ENCODE measurements around the gene POSTN.

The POSTN gene

GRCh38 chr13:37598597-37598996, at the start of gene POSTN:
TSS of gene POSTN (minus strand) at chr13:37598768. CDS start at chr13:37598726, 42 bp downstream.
- Mint-ChIP-seq H3K4me1 (no peaks in the 10 kb centered on the region), H3K27ac (no peak within 1 kb of the TSS), H3K36me3 (no peaks in the 10 kb centered on the region), H3K9me3 (no peaks in the 10 kb centered on the region), H3K27me3 (no peaks in the 10 kb centered on the region), H3K4me3 (no peak within 1 kb of the TSS)

GRCh38 chr13:37647031-37647650, 48.6 kb upstream of the POSTN start:
- H3K27ac Mint-ChIP-seq: no peak overlapping the region
- no peak overlapping the region for H3K4me3 Mint-ChIP-seq
- peaks cover 4% of the 10 kb centered on the region for H3K9me3 Mint-ChIP-seq
- H3K4me1 Mint-ChIP-seq: no peaks in the 10 kb centered on the region
- no peaks in the 10 kb centered on the region for H3K36me3 Mint-ChIP-seq
- no peaks in the 10 kb centered on the region for H3K27me3 Mint-ChIP-seq

GRCh38 chr13:37646531-37646930, 48.0 kb upstream of the POSTN start:
- no peaks in the 10 kb centered on the region for H3K4me1 Mint-ChIP-seq
- H3K9me3 Mint-ChIP-seq: peaks cover 4% of the 10 kb centered on the region
- H3K27ac Mint-ChIP-seq: no peak overlapping the region
- no peaks in the 10 kb centered on the region for H3K27me3 Mint-ChIP-seq
- H3K36me3 Mint-ChIP-seq: no peaks in the 10 kb centered on the region
- H3K4me3 Mint-ChIP-seq: no peak overlapping the region

- Mint-ChIP-seq H3K4me1 (no peaks in the 10 kb centered on the region), H3K36me3 (no peaks in the 10 kb centered on the region), H3K27me3 (no peaks in the 10 kb centered on the region), H3K27ac (no peak overlapping the region), H3K4me3 (no peak overlapping the region), H3K9me3 (peaks cover 4% of the 10 kb centered on the region)
These were observed 46.7 kb upstream of the POSTN start for GRCh38 chr13:37645181-37645740.

- Mint-ChIP-seq H3K27ac (no peak overlapping the region), H3K4me1 (no peaks in the 10 kb centered on the region), H3K4me3 (no peak overlapping the region), H3K36me3 (no peaks in the 10 kb centered on the region), H3K27me3 (no peaks in the 10 kb centered on the region), H3K9me3 (peaks cover 4% of the 10 kb centered on the region)
These were observed 42.8 kb upstream of the POSTN start for GRCh38 chr13:37641391-37641790.

- peaks cover 3% of the 10 kb centered on the region for H3K9me3 Mint-ChIP-seq
- H3K36me3 Mint-ChIP-seq: no peaks in the 10 kb centered on the region
- H3K27ac Mint-ChIP-seq: no peak overlapping the region
- H3K4me3 Mint-ChIP-seq: no peak overlapping the region
- H3K27me3 Mint-ChIP-seq: no peaks in the 10 kb centered on the region
- H3K4me1 Mint-ChIP-seq: no peaks in the 10 kb centered on the region
These were observed 41.9 kb upstream of the POSTN start for GRCh38 chr13:37640499-37640898.

GRCh38 chr13:37636701-37637100, 38.1 kb upstream of the POSTN start:
- Mint-ChIP-seq H3K27me3 (no peaks in the 10 kb centered on the region), H3K36me3 (no peaks in the 10 kb centered on the region), H3K4me3 (no peak overlapping the region), H3K4me1 (no peaks in the 10 kb centered on the region), H3K27ac (no peak overlapping the region), H3K9me3 (no peaks in the 10 kb centered on the region)

- H3K27ac Mint-ChIP-seq: no peak overlapping the region
- H3K36me3 Mint-ChIP-seq: no peaks in the 10 kb centered on the region
- H3K27me3 Mint-ChIP-seq: no peaks in the 10 kb centered on the region
- no peaks in the 10 kb centered on the region for H3K4me1 Mint-ChIP-seq
- no peaks in the 10 kb centered on the region for H3K9me3 Mint-ChIP-seq
- no peak overlapping the region for H3K4me3 Mint-ChIP-seq
These were observed 33.7 kb upstream of the POSTN start for GRCh38 chr13:37632294-37632693.

- H3K36me3 Mint-ChIP-seq: no peaks in the 10 kb centered on the region
These were observed 28.9 kb upstream of the POSTN start for GRCh38 chr13:37627428-37627827.

GRCh38 chr13:37621811-37622361, 23.3 kb upstream of the POSTN start:
- Mint-ChIP-seq H3K4me1 (no peaks in the 10 kb centered on the region), H3K4me3 (no peak overlapping the region), H3K36me3 (no peaks in the 10 kb centered on the region), H3K27ac (no peak overlapping the region), H3K9me3 (peaks cover under 1% of the 10 kb centered on the region), H3K27me3 (no peaks in the 10 kb centered on the region)

More at GRCh38 chr13:37627428-37627827, 28.9 kb upstream of the POSTN start:
- Mint-ChIP-seq H3K9me3 (peaks cover 5% of the 10 kb centered on the region), H3K27me3 (peaks cover 1% of the 10 kb centered on the region), H3K4me1 (no peaks in the 10 kb centered on the region), H3K4me3 (no peak overlapping the region), H3K27ac (no peak overlapping the region)

GRCh38 chr13:37618554-37618953, 20.0 kb upstream of the POSTN start:
- no peaks in the 10 kb centered on the region for H3K36me3 Mint-ChIP-seq
- no peaks in the 10 kb centered on the region for H3K27me3 Mint-ChIP-seq
- no peaks in the 10 kb centered on the region for H3K9me3 Mint-ChIP-seq
- H3K4me3 Mint-ChIP-seq: no peak overlapping the region
- H3K27ac Mint-ChIP-seq: no peak overlapping the region
- no peaks in the 10 kb centered on the region for H3K4me1 Mint-ChIP-seq

GRCh38 chr13:37617173-37617572, 18.6 kb upstream of the POSTN start:
- H3K36me3 Mint-ChIP-seq: no peaks in the 10 kb centered on the region
- peaks cover 3% of the 10 kb centered on the region for H3K9me3 Mint-ChIP-seq
- H3K27ac Mint-ChIP-seq: no peak overlapping the region
- no peaks in the 10 kb centered on the region for H3K27me3 Mint-ChIP-seq
- H3K4me3 Mint-ChIP-seq: no peak overlapping the region
- H3K4me1 Mint-ChIP-seq: no peaks in the 10 kb centered on the region

GRCh38 chr13:37616131-37616530, 17.6 kb upstream of the POSTN start:
- Mint-ChIP-seq H3K36me3 (no peaks in the 10 kb centered on the region), H3K4me3 (no peak overlapping the region), H3K9me3 (peaks cover 3% of the 10 kb centered on the region), H3K27ac (no peak overlapping the region), H3K4me1 (no peaks in the 10 kb centered on the region), H3K27me3 (no peaks in the 10 kb centered on the region)

- Mint-ChIP-seq H3K9me3 (peaks cover 3% of the 10 kb centered on the region), H3K27ac (no peak overlapping the region), H3K36me3 (no peaks in the 10 kb centered on the region), H3K4me1 (no peaks in the 10 kb centered on the region), H3K27me3 (no peaks in the 10 kb centered on the region), H3K4me3 (no peak overlapping the region)
These were observed 16.7 kb upstream of the POSTN start for GRCh38 chr13:37615276-37615675.

GRCh38 chr13:37613638-37614037, 15.1 kb upstream of the POSTN start:
- Mint-ChIP-seq H3K27me3 (no peaks in the 10 kb centered on the region), H3K27ac (no peak overlapping the region), H3K36me3 (no peaks in the 10 kb centered on the region), H3K9me3 (peaks cover 3% of the 10 kb centered on the region), H3K4me3 (no peak overlapping the region), H3K4me1 (no peaks in the 10 kb centered on the region)

GRCh38 chr13:37613236-37613635, 14.7 kb upstream of the POSTN start:
- no peak overlapping the region for H3K4me3 Mint-ChIP-seq
- no peaks in the 10 kb centered on the region for H3K4me1 Mint-ChIP-seq
- H3K27me3 Mint-ChIP-seq: no peaks in the 10 kb centered on the region
- H3K27ac Mint-ChIP-seq: no peak overlapping the region
- no peaks in the 10 kb centered on the region for H3K36me3 Mint-ChIP-seq
- H3K9me3 Mint-ChIP-seq: peaks cover 3% of the 10 kb centered on the region
